ENCODE data around the gene PFKP. TPM values are rescaled to one million over a fixed set of nuclear protein-coding genes. Genes with fewer than 3 reads are reported as not detected.

PFKP gene
- total RNA-seq, 4 donors from 2014 or later = 54.9 to 79.3 (median 65.5) TPM

DNA sequence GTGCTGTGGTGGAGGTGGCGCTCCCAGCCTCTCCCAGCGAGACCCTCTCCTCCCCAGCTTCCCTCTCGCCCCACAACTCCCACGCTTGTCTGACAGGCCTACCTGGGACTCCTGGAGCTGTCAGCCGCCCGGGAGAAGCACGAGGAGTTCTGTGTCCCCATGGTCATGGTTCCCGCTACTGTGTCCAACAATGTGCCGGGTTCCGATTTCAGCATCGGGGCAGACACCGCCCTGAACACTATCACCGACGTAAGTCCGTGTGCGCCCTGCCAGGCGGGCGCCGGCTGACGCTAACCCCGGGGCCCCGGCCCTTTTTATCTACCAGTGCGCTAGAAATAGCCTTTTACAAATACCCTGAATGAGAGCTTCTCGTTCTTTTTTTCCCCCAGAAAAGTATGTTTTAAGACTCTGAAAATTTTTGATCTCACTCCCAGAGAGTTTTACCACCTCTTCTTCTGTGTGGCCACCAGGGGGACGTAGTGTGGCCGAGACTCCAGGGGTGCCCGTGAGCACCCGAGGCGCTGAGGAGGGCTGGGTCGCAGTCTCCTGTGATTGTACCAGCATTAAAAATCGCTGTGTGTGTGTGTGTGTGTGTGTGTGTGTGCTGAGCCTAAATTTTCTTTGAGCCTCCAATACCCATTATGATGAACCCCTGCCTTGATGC is 52.6 kb downstream of the PFKP start:
- DNase-seq (ENCODE audit: low spot score in 2 of 2) = no peak
- WGBS, 2 donors = 88 to 92% methylated on average over 31 of the region's 31 CpGs
- intact Hi-C loops (cut with DNase I; ENCODE audit: low total_unique reads) = no loop called here
- no peak for TF ChIP-seq POLR2A (IDR thresholded peaks at IDR 0.05)
- TF ChIP-seq, protein P1, sequence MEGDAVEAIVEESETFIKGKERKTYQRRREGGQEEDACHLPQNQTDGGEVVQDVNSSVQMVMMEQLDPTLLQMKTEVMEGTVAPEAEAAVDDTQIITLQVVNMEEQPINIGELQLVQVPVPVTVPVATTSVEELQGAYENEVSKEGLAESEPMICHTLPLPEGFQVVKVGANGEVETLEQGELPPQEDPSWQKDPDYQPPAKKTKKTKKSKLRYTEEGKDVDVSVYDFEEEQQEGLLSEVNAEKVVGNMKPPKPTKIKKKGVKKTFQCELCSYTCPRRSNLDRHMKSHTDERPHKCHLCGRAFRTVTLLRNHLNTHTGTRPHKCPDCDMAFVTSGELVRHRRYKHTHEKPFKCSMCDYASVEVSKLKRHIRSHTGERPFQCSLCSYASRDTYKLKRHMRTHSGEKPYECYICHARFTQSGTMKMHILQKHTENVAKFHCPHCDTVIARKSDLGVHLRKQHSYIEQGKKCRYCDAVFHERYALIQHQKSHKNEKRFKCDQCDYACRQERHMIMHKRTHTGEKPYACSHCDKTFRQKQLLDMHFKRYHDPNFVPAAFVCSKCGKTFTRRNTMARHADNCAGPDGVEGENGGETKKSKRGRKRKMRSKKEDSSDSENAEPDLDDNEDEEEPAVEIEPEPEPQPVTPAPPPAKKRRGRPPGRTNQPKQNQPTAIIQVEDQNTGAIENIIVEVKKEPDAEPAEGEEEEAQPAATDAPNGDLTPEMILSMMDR (IDR thresholded peaks at IDR 0.05) = no peak
- H3K4me3 ChIP-seq (ENCODE audit: low read depth, poor library complexity, severe bottlenecking) = no peak overlapping the region

DNA sequence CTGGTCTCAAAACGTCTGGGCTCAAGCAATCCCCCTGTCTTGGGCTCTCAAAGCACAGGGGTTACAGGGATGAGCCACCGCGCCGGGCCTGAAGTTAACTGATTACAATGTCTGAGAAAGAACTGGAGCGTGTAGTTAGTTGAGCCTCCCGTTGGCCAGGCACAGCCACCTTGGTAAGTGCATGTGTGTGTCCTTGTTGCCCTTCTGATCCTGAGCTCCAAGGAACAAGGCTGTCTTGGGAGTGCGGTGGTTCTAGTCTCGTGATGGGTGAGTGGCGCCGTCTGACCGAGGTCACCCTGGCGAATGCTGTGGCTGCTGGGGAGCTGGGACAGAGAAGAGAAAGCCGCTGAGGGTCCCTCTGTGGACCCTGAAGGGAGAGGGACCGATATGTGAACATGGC is 54.7 kb downstream of the PFKP start:
- WGBS, 2 donors = 93 to 95% methylated on average over 14 of the region's 14 CpGs
- intact Hi-C loops (cut with DNase I; ENCODE audit: low total_unique reads) = no loop called here
- no peak for DNase-seq (ENCODE audit: low spot score in 2 of 2)
- no peak overlapping the region for H3K4me3 ChIP-seq (ENCODE audit: low read depth, poor library complexity, severe bottlenecking)
- TF ChIP-seq, protein P1 (IDR thresholded peaks at IDR 0.05) = no peak
- no peak for TF ChIP-seq POLR2A (IDR thresholded peaks at IDR 0.05)

DNA sequence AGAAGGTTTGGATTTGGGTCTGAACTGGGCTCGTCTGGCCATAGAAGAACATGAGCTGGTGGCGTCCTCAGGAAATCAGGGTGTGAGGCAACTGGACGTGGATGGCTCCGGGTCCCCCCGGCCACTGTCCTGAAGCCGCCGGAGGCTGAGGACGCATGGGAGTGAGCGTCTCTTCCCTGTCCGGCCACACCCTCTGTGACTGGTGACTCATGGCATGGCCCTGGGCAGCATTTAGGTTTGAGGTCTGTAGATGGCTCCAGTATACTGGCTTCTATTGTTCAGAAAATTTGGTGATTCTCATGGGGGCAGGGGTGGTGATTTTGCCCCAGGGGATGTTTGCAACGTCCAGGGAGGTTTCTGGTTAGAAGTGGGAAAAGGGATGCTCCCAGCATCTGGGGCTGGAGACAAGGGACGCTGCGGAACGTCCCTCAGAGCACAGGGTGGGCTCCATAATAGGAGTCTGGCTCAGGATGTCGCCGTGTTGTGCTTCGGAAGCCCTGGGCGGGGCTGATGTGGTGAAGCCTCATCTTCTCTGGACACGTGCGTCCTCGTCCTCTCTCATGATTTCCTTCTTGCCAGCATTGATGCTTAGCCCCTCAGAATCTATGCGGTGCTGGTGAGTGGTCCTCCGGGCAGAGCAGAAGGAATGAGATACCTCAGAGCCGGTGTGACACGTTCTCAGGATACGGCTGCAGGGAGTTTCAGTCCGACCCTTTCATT is 55.3 kb downstream of the PFKP start:
- TF ChIP-seq, protein P1 (IDR thresholded peaks at IDR 0.05) = no peak
- TF ChIP-seq POLR2A (IDR thresholded peaks at IDR 0.05) = no peak
- intact Hi-C loops (cut with DNase I; ENCODE audit: low total_unique reads) = no loop called here
- H3K4me3 ChIP-seq (ENCODE audit: low read depth, poor library complexity, severe bottlenecking) = no peak overlapping the region
- no peak for DNase-seq (ENCODE audit: low spot score in 2 of 2)
- WGBS, 2 donors = 78 to 84% methylated on average over 24 to 27 of the region's 27 CpGs

DNA sequence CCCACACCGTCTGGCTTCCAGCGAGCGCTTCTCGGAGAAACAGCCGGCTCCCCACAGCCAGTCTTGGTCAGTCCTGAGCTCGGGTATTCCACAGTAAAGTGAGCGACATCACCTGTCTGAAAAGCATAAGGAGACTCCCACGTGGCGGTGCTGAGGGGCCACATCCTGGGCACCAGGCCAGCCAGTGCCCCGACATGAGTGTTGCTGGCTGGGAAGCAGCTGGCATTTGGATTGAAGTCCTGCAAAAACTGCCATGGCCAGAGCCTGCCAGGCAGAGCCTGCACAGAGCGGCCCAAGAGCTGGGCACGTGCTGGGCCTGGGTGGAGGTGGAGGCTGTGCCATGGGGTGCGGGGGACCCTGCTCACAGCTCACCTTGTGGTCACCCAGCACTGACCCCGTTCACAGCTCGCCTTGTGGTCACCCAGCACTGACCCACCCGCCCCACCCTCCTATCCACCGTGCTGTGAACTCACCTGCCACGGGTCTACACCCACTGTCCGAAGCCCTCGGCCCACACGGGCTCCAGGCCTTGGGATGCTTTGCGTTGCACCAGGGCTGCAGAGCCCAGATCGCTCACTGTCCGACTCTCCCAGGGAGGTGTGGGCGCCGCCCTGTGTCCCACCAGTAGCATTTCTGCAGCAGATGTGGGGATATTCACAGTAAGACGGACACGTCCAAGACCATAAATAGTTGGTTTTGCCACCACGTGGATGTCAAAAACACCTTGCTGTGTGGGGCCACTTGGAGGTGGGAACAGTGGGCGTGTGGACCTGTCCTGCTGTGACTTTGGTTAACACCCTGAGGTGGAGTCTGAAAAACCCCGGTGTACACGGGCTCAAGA is 56.4 kb downstream of the PFKP start:
- 81 to 95% methylated on average over 26 to 28 of the region's 32 CpGs for WGBS, 2 donors
- TF ChIP-seq POLR2A (IDR thresholded peaks at IDR 0.05) = no peak

DNA sequence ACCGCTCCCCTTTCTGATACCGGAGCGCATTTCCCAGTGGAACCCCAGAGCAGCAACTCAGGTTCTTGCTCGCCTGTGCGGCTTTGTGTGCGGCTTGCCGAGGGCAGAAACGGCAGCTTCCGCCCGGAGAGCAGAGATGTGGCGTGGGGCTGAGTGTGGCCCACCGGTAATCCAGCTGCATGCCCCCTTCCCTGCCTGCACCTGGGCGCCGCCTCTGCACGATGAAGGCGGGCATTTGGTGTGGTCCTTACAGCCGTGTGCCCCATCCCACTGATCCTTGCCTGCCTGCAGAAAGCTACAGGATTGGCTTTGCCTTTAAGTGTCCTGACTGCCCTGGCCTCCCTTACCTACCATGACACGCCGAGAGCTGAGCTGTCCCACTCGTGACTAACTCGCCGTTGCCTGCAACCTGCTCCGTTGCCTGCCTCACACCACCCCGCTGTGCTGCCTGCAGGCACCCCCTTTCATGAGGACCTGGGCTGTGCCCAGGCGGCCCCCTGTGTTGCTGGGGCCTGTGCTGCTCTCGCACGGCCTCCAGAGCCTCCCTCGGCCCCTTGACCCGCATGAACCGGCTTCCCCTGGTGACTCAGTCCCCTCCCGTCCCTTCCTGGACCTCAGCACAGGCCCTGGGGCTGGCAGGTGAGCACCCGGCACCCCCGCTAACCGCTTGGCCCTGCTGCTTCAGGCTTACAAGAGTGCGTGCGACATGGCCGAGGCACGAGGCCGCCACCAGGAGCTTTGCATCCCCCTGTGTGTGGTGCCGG is 57.2 kb downstream of the PFKP start:
- intact Hi-C loops (cut with DNase I; ENCODE audit: low total_unique reads) = no loop called here
- no peak for TF ChIP-seq POLR2A (IDR thresholded peaks at IDR 0.05)
- 91 to 94% methylated on average over 40 of the region's 40 CpGs for WGBS, 2 donors
- no peak overlapping the region for H3K4me3 ChIP-seq (ENCODE audit: low read depth, poor library complexity, severe bottlenecking)
- DNase-seq (ENCODE audit: low spot score in 2 of 2) = no peak

More for the DNA sequence above, 56.4 kb downstream of the PFKP start:
- DNase-seq (ENCODE audit: low spot score in 2 of 2) = no peak
- intact Hi-C loops (cut with DNase I; ENCODE audit: low total_unique reads) = no loop called here
- H3K4me3 ChIP-seq (ENCODE audit: low read depth, poor library complexity, severe bottlenecking) = no peak overlapping the region

DNA sequence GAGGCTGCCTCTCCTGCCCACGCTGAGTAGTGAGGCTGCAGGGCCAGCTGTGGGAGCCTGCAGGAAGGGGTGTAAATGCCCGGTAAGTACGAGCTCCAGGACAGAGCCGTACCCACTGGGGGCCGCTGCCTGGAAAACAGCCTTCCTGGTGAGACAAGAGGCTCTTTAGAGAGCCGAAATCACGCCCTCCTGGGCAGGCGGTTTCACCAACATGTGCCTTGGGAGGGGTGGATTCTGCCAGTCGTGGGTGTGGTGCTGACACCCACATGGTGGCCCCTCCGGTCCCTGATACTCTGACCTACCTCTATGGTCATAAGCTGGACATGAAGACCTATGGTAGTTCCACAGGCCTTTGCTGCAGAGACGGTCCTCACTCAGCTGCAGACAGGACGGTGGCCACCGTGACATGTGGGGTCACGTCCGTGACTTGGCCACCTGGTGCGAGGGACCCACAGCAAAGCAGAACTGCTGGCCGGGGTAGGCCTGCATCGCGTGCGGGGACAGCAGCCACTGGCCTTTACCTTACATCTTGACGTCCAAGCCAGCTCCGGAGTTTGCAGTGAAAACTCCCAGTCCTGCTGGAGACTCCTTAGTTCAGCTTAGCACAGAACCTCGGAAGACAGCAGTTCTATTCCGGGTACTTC is 58.3 kb downstream of the PFKP start:
- TF ChIP-seq POLR2A (IDR thresholded peaks at IDR 0.05) = no peak
- TF ChIP-seq, protein P1 (IDR thresholded peaks at IDR 0.05) = no peak
- WGBS, 2 donors = 86 to 92% methylated on average over 19 to 24 of the region's 24 CpGs
- H3K4me3 ChIP-seq (ENCODE audit: low read depth, poor library complexity, severe bottlenecking) = no peak overlapping the region
- DNase-seq (ENCODE audit: low spot score in 2 of 2) = no peak
- intact Hi-C loops (cut with DNase I; ENCODE audit: low total_unique reads) = no loop called here

Data from lower leg skin (tissue), 4 donors.